Testis (tissue), 2 donors: ENCODE data around the gene DENND1A.

Experiments
- POLR2A ChIP-seq: fragments of 450-650 bp; IDR thresholded peaks from one replicate; pipeline ENCODE4 v1.6.1; 2017; ENCODE audit warnings: antibody characterized with exemption, mild to moderate bottlenecking, moderate library complexity
- TF ChIP-seq, protein P1 (sequence below), 3 experiments: fragments of 450-650 bp in 2 of 3; fragments of 200-600 bp in 1 of 3; sonication (generic) in 1 of 3; IDR thresholded peaks; one replicate each; pipeline ENCODE4 v1.5.1; 2016 to 2019; ENCODE audit warnings: antibody characterized with exemption in 3 of 3, mild to moderate bottlenecking in 2 of 3, moderate library complexity in 1 of 3

DNA sequence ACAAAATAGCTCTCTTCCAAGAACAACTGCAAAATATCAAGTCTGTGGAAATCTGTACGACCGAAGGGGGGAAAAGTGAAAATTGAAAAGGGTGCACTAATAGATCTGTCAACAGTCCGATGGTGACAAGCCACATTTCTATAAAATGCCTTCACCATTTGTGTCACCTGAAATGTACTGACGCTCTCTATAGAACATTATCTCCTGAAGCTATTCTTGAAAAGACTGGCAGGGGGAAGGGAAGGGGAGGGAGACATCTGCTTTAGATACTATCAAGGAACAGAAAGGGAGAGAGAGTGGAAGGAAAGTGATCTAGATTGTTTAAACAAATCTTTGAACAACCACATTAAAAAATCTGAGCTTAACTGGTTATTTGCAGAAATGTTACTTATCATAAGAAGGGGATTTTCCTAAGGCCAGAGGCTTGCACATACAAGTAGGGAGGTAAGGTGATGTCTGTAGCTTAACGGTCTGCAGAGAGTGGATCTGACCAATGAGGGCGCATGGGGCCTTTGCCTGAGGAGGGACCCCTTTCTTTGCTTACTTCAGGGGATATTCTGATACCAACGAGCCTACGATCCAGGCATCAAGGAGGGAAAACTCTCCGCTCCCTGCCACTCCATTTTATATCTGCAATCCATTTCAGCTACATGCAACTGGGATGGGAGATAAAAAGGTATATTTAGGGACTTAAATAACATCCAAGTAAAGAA lies 481.8 kb downstream of the DENND1A start:
- TF ChIP-seq, protein P1, sequence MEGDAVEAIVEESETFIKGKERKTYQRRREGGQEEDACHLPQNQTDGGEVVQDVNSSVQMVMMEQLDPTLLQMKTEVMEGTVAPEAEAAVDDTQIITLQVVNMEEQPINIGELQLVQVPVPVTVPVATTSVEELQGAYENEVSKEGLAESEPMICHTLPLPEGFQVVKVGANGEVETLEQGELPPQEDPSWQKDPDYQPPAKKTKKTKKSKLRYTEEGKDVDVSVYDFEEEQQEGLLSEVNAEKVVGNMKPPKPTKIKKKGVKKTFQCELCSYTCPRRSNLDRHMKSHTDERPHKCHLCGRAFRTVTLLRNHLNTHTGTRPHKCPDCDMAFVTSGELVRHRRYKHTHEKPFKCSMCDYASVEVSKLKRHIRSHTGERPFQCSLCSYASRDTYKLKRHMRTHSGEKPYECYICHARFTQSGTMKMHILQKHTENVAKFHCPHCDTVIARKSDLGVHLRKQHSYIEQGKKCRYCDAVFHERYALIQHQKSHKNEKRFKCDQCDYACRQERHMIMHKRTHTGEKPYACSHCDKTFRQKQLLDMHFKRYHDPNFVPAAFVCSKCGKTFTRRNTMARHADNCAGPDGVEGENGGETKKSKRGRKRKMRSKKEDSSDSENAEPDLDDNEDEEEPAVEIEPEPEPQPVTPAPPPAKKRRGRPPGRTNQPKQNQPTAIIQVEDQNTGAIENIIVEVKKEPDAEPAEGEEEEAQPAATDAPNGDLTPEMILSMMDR (IDR thresholded peaks at IDR 0.05), result no peak
- TF ChIP-seq POLR2A, result no peak
